ENCODE measurements around the gene TOPAZ1. TPM values are rescaled to one million over a fixed set of nuclear protein-coding genes. Genes with fewer than 3 reads are reported as not detected.

The TOPAZ1 gene
- total and polyA plus RNA-seq, 2 of the 13 experiments (the other 11 are each of a cell fraction or from before 2014, with no cell fraction given) = not detected

DNA sequence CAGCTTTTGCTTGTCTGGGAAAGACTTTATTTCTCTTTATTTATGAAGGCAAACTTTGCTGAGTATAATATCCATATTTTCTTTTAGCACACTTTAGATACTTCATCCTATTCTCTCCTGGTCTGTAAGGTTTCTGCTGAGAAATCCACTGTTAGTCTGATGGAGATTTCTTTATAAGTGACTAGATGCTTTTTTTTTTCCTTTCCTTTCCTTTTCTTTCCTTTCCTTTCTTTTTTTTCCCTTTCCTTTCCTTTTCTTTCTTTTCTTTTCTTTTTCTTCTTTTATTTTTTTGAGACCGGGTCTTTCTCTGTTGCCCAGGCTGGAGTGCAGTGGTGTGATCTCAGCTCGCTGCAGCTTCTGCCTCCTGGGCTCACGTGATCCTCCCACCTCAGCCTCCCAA lies 38.4 kb downstream of the TOPAZ1 start:
- H3K4me3 ChIP-seq (replicated peaks in 1 of 3; ENCODE audit: insufficient read depth in 1 of 3, low read depth in 2 of 3, low read length in 3 of 3) = no peak overlapping the region
- H3K36me3 ChIP-seq (replicated peaks in 1 of 2; ENCODE audit: control insufficient read depth in 1 of 2, insufficient read depth in 2 of 2, low read length in 2 of 2) = no peaks in the 10 kb centered on the region
- ChIA-PET POLR2A (no interaction called here), CTCF (ENCODE audit: low intra/inter-chr PET ratio, low total read pairs) (no interaction called here)
- H3K9ac ChIP-seq (ENCODE audit: insufficient read depth, low read depth, low read length) = no peak overlapping the region
- H3K27me3 ChIP-seq (ENCODE audit: control insufficient read depth in 1 of 2, insufficient read depth in 2 of 2, low read length in 2 of 2) = peaks cover 0 to 3% of the 10 kb centered on the region in 2 experiments; a peak in 1 of 5 replicates
- no TSS peak for BruUV-seq (replicated peaks)
- H4K20me1 ChIP-seq (ENCODE audit: insufficient read depth, low read length) = no peaks in the 10 kb centered on the region
- no peak overlapping the region for H3K27ac ChIP-seq (ENCODE audit: extremely low read length, insufficient read depth, low read length)
- H3K4me1 ChIP-seq (ENCODE audit: insufficient read depth, low read length) = no peaks in the 10 kb centered on the region
- in situ Hi-C loops (cut with HindIII; ENCODE audit: extremely low pct_ligation_motif_present, low pct_unique_long_range_greater_than_20kb) = no loop called here
- DNase-seq (ENCODE audit: low spot score) (no peak), ATAC-seq (no peak), FAIRE-seq (no peak)
- 20% methylated on average over 3 of the region's 3 CpGs for WGBS (ENCODE audit: low lambda C conversion rate)
- intact Hi-C loops (cut with micrococcal nuclease; ENCODE audit: unreplicated experiment) = loop anchor here (5.0 kb wide), 1 partner anchor 718 kb away; no protein-coding TSS in a partner anchor
- no peaks in the 10 kb centered on the region for H3K9me3 ChIP-seq (ENCODE audit: low read length)
- H3K79me2 ChIP-seq (ENCODE audit: insufficient read depth, low read length) = no peaks in the 10 kb centered on the region
- no peak overlapping the region for H2AFZ ChIP-seq (ENCODE audit: low read length)
- no peak overlapping the region for H3K4me2 ChIP-seq (ENCODE audit: low read depth, low read length)
- TF ChIP-seq ZNF230 (CRISPR knock-in tag; IDR thresholded peaks at IDR 0.05) = no peak
- TF ChIP-seq, protein P1, sequence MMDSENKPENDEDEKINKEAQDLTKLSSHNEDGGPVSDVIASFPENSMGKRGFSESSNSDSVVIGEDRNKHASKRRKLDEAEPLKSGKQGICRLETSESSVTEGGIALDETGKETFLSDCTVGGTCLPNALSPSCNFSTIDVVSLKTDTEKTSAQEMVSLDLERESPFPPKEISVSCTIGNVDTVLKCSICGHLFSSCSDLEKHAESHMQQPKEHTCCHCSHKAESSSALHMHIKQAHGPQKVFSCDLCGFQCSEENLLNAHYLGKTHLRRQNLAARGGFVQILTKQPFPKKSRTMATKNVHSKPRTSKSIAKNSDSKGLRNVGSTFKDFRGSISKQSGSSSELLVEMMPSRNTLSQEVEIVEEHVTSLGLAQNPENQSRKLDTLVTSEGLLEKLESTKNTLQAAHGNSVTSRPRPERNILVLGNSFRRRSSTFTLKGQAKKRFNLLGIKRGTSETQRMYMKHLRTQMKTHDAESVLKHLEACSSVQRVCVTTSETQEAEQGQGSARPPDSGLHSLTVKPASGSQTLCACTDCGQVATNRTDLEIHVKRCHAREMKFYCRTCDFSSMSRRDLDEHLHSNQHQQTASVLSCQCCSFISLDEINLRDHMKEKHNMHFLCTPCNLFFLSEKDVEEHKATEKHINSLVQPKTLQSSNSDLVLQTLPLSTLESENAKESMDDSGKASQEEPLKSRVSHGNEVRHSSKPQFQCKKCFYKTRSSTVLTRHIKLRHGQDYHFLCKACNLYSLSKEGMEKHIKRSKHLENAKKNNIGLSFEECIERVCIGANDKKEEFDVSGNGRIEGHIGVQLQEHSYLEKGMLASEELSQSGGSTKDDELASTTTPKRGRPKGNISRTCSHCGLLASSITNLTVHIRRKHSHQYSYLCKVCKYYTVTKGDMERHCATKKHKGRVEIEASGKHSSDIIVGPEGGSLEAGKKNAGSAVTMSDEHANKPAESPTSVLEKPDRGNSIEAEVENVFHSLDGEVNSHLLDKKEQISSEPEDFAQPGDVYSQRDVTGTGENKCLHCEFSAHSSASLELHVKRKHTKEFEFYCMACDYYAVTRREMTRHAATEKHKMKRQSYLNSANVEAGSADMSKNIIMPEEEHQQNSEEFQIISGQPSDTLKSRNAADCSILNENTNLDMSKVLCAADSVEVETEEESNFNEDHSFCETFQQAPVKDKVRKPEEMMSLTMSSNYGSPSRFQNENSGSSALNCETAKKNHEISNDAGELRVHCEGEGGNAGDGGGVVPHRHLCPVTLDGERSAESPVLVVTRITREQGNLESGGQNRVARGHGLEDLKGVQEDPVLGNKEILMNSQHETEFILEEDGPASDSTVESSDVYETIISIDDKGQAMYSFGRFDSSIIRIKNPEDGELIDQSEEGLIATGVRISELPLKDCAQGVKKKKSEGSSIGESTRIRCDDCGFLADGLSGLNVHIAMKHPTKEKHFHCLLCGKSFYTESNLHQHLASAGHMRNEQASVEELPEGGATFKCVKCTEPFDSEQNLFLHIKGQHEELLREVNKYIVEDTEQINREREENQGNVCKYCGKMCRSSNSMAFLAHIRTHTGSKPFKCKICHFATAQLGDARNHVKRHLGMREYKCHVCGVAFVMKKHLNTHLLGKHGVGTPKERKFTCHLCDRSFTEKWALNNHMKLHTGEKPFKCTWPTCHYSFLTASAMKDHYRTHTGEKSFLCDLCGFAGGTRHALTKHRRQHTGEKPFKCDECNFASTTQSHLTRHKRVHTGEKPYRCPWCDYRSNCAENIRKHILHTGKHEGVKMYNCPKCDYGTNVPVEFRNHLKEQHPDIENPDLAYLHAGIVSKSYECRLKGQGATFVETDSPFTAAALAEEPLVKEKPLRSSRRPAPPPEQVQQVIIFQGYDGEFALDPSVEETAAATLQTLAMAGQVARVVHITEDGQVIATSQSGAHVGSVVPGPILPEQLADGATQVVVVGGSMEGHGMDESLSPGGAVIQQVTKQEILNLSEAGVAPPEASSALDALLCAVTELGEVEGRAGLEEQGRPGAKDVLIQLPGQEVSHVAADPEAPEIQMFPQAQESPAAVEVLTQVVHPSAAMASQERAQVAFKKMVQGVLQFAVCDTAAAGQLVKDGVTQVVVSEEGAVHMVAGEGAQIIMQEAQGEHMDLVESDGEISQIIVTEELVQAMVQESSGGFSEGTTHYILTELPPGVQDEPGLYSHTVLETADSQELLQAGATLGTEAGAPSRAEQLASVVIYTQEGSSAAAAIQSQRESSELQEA (CRISPR knock-in tag; IDR thresholded peaks at IDR 0.05; ENCODE audit: not compliant biosample characterization) = no peak
- TF ChIP-seq ZNF460 (CRISPR knock-in tag; IDR thresholded peaks at IDR 0.05; ENCODE audit: borderline replicate concordance) = no peak
- no peak for TF ChIP-seq KDM6A (CRISPR knock-in tag; IDR thresholded peaks at IDR 0.05; ENCODE audit: low read depth)
- TF ChIP-seq, protein P2, sequence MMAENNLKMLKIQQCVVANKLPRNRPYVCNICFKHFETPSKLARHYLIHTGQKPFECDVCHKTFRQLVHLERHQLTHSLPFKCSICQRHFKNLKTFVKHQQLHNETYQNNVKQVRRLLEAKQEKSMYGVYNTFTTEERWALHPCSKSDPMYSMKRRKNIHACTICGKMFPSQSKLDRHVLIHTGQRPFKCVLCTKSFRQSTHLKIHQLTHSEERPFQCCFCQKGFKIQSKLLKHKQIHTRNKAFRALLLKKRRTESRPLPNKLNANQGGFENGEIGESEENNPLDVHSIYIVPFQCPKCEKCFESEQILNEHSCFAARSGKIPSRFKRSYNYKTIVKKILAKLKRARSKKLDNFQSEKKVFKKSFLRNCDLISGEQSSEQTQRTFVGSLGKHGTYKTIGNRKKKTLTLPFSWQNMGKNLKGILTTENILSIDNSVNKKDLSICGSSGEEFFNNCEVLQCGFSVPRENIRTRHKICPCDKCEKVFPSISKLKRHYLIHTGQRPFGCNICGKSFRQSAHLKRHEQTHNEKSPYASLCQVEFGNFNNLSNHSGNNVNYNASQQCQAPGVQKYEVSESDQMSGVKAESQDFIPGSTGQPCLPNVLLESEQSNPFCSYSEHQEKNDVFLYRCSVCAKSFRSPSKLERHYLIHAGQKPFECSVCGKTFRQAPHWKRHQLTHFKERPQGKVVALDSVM (CRISPR knock-in tag; IDR thresholded peaks at IDR 0.05) = no peak
- TF ChIP-seq, protein P3, sequence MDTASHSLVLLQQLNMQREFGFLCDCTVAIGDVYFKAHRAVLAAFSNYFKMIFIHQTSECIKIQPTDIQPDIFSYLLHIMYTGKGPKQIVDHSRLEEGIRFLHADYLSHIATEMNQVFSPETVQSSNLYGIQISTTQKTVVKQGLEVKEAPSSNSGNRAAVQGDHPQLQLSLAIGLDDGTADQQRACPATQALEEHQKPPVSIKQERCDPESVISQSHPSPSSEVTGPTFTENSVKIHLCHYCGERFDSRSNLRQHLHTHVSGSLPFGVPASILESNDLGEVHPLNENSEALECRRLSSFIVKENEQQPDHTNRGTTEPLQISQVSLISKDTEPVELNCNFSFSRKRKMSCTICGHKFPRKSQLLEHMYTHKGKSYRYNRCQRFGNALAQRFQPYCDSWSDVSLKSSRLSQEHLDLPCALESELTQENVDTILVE (CRISPR knock-in tag; IDR thresholded peaks at IDR 0.05) = no peak
- TF ChIP-seq ZZZ3 (CRISPR knock-in tag; IDR thresholded peaks at IDR 0.05; ENCODE audit: borderline replicate concordance) = no peak
- no peak for TF ChIP-seq AGO2 (optimal IDR thresholded peaks at IDR 0.05; ENCODE audit: low read depth, low read length)
- TF ChIP-seq RXRA (CRISPR knock-in tag; IDR thresholded peaks at IDR 0.05) = no peak
- TF ChIP-seq ATF7-NPFF (CRISPR knock-in tag; IDR thresholded peaks at IDR 0.05; ENCODE audit: low read depth) = no peak
- no peak for TF ChIP-seq ZNF749 (CRISPR knock-in tag; IDR thresholded peaks at IDR 0.05; ENCODE audit: borderline replicate concordance)
- TF ChIP-seq KAT2B (IDR thresholded peaks at IDR 0.05; ENCODE audit: borderline replicate concordance, low read depth, low read length) = no peak
- no peak for TF ChIP-seq ZNF207 (IDR thresholded peaks at IDR 0.05; ENCODE audit: borderline replicate concordance)

Measured in HepG2 (cell line).